Uterus (tissue), 4 donors: ENCODE data around the gene TMEM132A. TPM values are rescaled to one million over a fixed set of nuclear protein-coding genes. Genes with fewer than 3 reads are reported as not detected.

ENCODE experiments used
- DNase-seq, 2 donors: peaks; one replicate each; pipeline ENCODE4 v3.0.0-alpha.2; 2019 to 2020
- H3K27ac ChIP-seq, 2 donors: fragments of 200-600 bp; sonication (generic); 1 replicate in 1 of 2; 2 replicates in 1 of 2; pipeline ENCODE4 v1.5.1; 2016 to 2018
- H3K27me3 ChIP-seq, 2 donors: fragments of 200-600 bp; sonication (generic); one replicate each; pipeline ENCODE4 v1.5.1; 2018 to 2019; ENCODE audit warnings: control low read depth in 1 of 2
- H3K36me3 ChIP-seq, 2 donors: fragments of 200-600 bp; sonication (generic); one replicate each; pipeline ENCODE4 v1.5.1; 2019; ENCODE audit warnings: control low read depth in 1 of 2
- H3K4me1 ChIP-seq, 2 donors: fragments of 200-600 bp; sonication (generic); one replicate each; pipeline ENCODE4 v1.5.1; 2018 to 2019; ENCODE audit warnings: control low read depth in 1 of 2
- H3K4me3 ChIP-seq, 2 donors: fragments of 200-600 bp; sonication (generic); 1 replicate in 1 of 2; 2 replicates in 1 of 2; pipeline ENCODE4 v1.5.1; 2018 to 2019; ENCODE audit warnings: mild to moderate bottlenecking in 1 of 2
- H3K9me3 ChIP-seq, 2 donors: fragments of 200-600 bp; sonication (generic); one replicate each; pipeline ENCODE4 v1.5.1; 2019; ENCODE audit warnings: control low read depth in 1 of 2
- POLR2A ChIP-seq, 2 donors: fragments of 450-650 bp; IDR thresholded peaks; one replicate each; pipeline ENCODE4 v1.6.1; 2016; ENCODE audit warnings: antibody characterized with exemption in 2 of 2, mild to moderate bottlenecking in 1 of 2, moderate library complexity in 1 of 2
- intact Hi-C: fragments of 100-400 bp; cut with DNase I; formaldehyde crosslinking; loops from one replicate; pipeline ENCODE4 v1.15.1; 2023; ENCODE audit warnings: low total_unique reads
- total RNA-seq, 4 donors: library from RNA; depleted of rRNA in 3 of 4; stranded (reverse); fragments of >200 nt in 3 of 4; gene quantifications; one replicate each; pipeline versions ENCODE4 v1.1.0 to v1.2.4, GENCODE V29; 2014 to 2023
- TF ChIP-seq, protein P1 (sequence below), 4 experiments: fragments of 200-600 bp in 2 of 4; fragments of 450-650 bp in 2 of 4; sonication (generic) in 2 of 4; IDR thresholded peaks; one replicate each; pipeline ENCODE4 v1.5.1; 2016 to 2019; ENCODE audit warnings: antibody characterized with exemption in 4 of 4, mild to moderate bottlenecking in 2 of 4, moderate library complexity in 1 of 4
- donor health status: DM: yes; HTN: yes; CAD: no.

The TMEM132A gene, protein sequence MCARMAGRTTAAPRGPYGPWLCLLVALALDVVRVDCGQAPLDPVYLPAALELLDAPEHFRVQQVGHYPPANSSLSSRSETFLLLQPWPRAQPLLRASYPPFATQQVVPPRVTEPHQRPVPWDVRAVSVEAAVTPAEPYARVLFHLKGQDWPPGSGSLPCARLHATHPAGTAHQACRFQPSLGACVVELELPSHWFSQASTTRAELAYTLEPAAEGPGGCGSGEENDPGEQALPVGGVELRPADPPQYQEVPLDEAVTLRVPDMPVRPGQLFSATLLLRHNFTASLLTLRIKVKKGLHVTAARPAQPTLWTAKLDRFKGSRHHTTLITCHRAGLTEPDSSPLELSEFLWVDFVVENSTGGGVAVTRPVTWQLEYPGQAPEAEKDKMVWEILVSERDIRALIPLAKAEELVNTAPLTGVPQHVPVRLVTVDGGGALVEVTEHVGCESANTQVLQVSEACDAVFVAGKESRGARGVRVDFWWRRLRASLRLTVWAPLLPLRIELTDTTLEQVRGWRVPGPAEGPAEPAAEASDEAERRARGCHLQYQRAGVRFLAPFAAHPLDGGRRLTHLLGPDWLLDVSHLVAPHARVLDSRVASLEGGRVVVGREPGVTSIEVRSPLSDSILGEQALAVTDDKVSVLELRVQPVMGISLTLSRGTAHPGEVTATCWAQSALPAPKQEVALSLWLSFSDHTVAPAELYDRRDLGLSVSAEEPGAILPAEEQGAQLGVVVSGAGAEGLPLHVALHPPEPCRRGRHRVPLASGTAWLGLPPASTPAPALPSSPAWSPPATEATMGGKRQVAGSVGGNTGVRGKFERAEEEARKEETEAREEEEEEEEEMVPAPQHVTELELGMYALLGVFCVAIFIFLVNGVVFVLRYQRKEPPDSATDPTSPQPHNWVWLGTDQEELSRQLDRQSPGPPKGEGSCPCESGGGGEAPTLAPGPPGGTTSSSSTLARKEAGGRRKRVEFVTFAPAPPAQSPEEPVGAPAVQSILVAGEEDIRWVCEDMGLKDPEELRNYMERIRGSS
- total RNA-seq: 10 to 100 TPM in 2 of 4 donors, under 1 TPM in 2; under 0.01 to 47.7 (median 7.7) TPM

DNA sequence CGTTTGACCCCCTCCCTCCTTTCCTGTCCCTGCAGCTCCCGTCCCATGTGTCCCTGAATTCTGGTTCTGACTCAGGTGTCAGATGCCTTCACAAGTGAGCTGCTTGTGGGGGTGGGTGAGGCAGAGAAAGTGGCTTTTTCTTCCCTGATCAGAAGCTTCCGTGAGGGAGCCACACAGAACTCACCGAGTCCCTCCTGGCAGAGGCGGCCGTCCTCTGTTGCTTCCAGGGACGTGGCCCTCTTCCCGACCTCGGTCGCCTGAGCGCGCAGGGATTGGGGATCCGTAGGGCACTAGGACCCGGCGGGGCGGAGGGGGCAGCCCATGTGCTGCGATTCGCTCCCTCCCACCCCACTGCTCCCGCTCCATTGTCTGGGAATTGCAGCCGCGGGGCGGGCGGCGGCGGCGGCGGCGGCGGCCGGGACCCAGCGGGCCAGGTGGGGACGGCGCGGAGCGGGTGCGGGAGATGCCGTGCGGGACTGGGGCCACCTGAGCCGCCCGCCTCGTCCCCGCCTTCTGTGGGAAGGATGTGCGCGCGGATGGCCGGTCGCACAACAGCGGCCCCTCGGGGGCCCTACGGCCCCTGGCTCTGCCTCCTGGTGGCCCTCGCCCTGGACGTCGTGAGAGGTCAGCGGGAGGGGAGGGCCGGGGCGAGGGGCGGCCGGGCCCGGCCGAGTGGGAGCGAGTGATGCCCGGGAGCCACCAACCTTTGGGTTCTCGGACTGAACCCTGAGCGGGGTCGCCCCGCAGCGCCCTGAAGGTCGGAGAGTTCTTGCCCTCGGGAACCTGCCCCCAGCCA lies at the start of gene TMEM132A:
TMEM132A (plus strand) TSS at position 351 of the 796 bp plus-strand sequence; CDS start at position 525, 174 bp downstream.
- Histone ChIP-seq H3K4me3 (peak within 1 kb of the TSS; percentile 43 to 61), H3K9me3 (no peaks in the 10 kb centered on the region), H3K36me3 (no peaks in the 10 kb centered on the region), H3K4me1 (peaks cover 0 to 21% of the 10 kb centered on the region in 2 donors), H3K27ac (no peak within 1 kb of the TSS), H3K27me3 (no peaks in the 10 kb centered on the region)
- TF ChIP-seq, protein P1, sequence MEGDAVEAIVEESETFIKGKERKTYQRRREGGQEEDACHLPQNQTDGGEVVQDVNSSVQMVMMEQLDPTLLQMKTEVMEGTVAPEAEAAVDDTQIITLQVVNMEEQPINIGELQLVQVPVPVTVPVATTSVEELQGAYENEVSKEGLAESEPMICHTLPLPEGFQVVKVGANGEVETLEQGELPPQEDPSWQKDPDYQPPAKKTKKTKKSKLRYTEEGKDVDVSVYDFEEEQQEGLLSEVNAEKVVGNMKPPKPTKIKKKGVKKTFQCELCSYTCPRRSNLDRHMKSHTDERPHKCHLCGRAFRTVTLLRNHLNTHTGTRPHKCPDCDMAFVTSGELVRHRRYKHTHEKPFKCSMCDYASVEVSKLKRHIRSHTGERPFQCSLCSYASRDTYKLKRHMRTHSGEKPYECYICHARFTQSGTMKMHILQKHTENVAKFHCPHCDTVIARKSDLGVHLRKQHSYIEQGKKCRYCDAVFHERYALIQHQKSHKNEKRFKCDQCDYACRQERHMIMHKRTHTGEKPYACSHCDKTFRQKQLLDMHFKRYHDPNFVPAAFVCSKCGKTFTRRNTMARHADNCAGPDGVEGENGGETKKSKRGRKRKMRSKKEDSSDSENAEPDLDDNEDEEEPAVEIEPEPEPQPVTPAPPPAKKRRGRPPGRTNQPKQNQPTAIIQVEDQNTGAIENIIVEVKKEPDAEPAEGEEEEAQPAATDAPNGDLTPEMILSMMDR (IDR thresholded peaks at IDR 0.05): peak in 1 of 4 experiments; percentile 25
- TF ChIP-seq POLR2A (IDR thresholded peaks at IDR 0.05): peak; percentile 30 to 40
- peak; percentile 63 to 65 for DNase-seq
- intact Hi-C loops: no loop called here

DNA sequence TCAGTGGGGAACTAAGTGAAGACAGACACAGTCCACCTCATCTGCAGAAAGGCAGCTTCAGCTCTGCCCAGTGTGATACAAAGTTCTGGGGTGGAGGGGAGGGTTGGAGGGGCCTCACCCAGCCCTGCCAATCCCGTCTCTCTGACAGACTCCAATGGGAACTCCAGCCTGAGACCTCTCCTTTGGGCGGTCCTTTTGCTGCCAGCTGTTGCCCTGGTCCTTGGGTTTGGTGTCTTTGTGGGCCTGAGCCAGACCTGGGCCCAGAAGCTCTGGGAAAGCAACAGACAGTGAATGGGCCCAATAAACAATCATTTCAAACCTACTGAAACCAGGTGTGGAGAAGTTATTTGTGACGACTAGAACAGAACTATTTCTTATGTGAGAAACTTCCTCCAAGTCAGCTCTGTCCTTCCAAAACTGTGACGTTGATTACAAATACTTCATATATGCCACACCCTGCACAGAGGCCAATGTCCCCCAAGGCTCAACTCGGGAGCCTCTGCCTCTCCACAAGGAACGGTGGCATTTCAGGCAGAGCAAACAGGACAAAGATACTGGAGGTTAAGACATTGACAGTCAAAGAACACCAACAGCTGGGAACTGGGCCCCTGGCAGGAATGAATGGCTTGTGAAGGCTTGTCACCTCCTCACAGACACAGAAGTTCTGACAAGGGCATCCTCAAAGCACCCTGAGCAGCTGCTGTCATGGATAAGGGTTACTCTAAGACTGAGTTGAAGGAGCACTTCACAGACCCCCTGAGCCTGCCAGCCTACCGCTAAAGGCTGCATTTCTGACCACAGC lies 48.7 kb upstream of the TMEM132A start:
- TF ChIP-seq, protein P1 (IDR thresholded peaks at IDR 0.05): no peak
- no peak for TF ChIP-seq POLR2A (IDR thresholded peaks at IDR 0.05)
- H3K27me3 ChIP-seq: no peaks in the 10 kb centered on the region
- no peaks in the 10 kb centered on the region for H3K9me3 ChIP-seq
- no peaks in the 10 kb centered on the region for H3K4me1 ChIP-seq
- no peak overlapping the region for H3K4me3 ChIP-seq
- intact Hi-C loops: no loop called here
- DNase-seq: peak in 1 of 2 donors; percentile 4
- H3K27ac ChIP-seq: no peak overlapping the region
- no peaks in the 10 kb centered on the region for H3K36me3 ChIP-seq

DNA sequence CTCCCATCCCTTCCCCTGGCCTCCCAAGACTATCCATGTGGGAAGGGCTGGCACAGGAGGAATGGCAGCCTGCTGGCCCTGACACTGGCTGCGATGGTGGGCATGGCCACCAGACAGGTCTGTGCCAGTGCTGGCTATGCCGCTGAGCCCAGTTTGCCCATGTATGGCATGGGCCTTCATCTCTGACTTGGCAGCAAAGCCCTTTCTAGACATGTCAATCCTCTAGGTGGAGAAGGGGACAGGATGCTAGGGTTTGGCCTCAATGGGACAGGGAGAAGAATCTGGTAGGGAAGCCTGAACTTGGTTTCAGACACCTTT lies 48.1 kb upstream of the TMEM132A start:
- peak in 1 of 2 donors; percentile 1 for DNase-seq
- intact Hi-C loops: no loop called here
- no peak for TF ChIP-seq POLR2A (IDR thresholded peaks at IDR 0.05)
- TF ChIP-seq, protein P1 (IDR thresholded peaks at IDR 0.05): no peak
- no peaks in the 10 kb centered on the region for H3K9me3 ChIP-seq
- no peaks in the 10 kb centered on the region for H3K27me3 ChIP-seq
- H3K4me1 ChIP-seq: no peaks in the 10 kb centered on the region
- no peak overlapping the region for H3K4me3 ChIP-seq
- H3K36me3 ChIP-seq: no peaks in the 10 kb centered on the region
- H3K27ac ChIP-seq: no peak overlapping the region

- H3K4me1 ChIP-seq: no peaks in the 10 kb centered on the region
- intact Hi-C loops: no loop called here
- no peak overlapping the region for H3K4me3 ChIP-seq
- peak overlapping the region in 1 of 2 donors; percentile 64 for H3K27ac ChIP-seq
- H3K27me3 ChIP-seq: no peaks in the 10 kb centered on the region
- no peaks in the 10 kb centered on the region for H3K9me3 ChIP-seq
- DNase-seq: peak in 1 of 2 donors; percentile 6
- H3K36me3 ChIP-seq: no peaks in the 10 kb centered on the region
- TF ChIP-seq, protein P1 (IDR thresholded peaks at IDR 0.05): no peak
- TF ChIP-seq POLR2A (IDR thresholded peaks at IDR 0.05): no peak
These were observed 45.8 kb upstream of the TMEM132A start for GRCh38 chr11:60878245-60879101.
